Measurements from ENCODE around the gene TRAF2.

The TRAF2 gene

DNA sequence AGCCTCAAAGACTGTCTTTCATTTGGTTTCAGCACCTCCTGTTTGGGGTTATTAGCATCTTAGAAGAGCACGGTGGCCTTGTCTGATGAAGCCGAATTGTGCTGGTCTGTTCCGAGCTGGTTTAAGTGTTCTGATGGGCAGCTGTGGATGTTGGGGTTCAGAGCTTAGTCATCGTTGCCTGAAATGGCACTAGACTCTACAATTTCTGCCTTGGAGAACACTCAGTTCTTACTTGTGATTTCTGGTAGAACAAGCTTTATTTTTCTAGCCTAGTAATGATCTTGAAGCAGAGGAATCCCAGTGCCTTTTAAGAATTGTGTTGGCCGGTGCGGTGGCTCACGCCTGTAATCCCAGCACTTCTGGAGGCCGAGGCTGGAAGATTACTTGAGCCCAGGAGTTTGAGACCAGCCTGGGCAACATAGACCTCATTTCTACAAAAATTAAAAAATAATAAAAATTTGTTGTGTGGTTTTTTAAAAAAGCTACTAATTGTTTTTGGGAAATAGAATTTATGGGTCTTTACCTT lies 50.4 kb downstream of the TRAF2 start:
- no peak overlapping the region for H2AFZ ChIP-seq (ENCODE audit: low read depth, low read length)
- peaks cover 5% of the 10 kb centered on the region; the same call in 1 of the 2 replicates for H3K4me1 ChIP-seq (ENCODE audit: low read length)
- no peak overlapping the region for H3K4me3 ChIP-seq (ENCODE audit: low read length)
- H3K27ac ChIP-seq (ENCODE audit: low read length): no peak overlapping the region
- H3K9ac ChIP-seq (ENCODE audit: low read length): no peak overlapping the region
- H3K4me2 ChIP-seq (ENCODE audit: low read length): no peak overlapping the region
- no peaks in the 10 kb centered on the region for H3K9me3 ChIP-seq (ENCODE audit: insufficient read depth, low read length)
- H3K27me3 ChIP-seq (ENCODE audit: low read depth, low read length): no peaks in the 10 kb centered on the region
- H4K20me1 ChIP-seq (ENCODE audit: insufficient read depth, low read length): no peaks in the 10 kb centered on the region
- peaks cover 28% of the 10 kb centered on the region for H3K36me3 ChIP-seq (replicated peaks; ENCODE audit: low read depth, low read length)
- TF ChIP-seq, protein P1, sequence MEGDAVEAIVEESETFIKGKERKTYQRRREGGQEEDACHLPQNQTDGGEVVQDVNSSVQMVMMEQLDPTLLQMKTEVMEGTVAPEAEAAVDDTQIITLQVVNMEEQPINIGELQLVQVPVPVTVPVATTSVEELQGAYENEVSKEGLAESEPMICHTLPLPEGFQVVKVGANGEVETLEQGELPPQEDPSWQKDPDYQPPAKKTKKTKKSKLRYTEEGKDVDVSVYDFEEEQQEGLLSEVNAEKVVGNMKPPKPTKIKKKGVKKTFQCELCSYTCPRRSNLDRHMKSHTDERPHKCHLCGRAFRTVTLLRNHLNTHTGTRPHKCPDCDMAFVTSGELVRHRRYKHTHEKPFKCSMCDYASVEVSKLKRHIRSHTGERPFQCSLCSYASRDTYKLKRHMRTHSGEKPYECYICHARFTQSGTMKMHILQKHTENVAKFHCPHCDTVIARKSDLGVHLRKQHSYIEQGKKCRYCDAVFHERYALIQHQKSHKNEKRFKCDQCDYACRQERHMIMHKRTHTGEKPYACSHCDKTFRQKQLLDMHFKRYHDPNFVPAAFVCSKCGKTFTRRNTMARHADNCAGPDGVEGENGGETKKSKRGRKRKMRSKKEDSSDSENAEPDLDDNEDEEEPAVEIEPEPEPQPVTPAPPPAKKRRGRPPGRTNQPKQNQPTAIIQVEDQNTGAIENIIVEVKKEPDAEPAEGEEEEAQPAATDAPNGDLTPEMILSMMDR (IDR thresholded peaks at IDR 0.05; ENCODE audit: low read depth, low read length): no peak
- no peak for TF ChIP-seq EZH2phosphoT487 (IDR thresholded peaks at IDR 0.05; ENCODE audit: low read depth)
- H3K79me2 ChIP-seq (ENCODE audit: low read length): no peaks in the 10 kb centered on the region

DNA sequence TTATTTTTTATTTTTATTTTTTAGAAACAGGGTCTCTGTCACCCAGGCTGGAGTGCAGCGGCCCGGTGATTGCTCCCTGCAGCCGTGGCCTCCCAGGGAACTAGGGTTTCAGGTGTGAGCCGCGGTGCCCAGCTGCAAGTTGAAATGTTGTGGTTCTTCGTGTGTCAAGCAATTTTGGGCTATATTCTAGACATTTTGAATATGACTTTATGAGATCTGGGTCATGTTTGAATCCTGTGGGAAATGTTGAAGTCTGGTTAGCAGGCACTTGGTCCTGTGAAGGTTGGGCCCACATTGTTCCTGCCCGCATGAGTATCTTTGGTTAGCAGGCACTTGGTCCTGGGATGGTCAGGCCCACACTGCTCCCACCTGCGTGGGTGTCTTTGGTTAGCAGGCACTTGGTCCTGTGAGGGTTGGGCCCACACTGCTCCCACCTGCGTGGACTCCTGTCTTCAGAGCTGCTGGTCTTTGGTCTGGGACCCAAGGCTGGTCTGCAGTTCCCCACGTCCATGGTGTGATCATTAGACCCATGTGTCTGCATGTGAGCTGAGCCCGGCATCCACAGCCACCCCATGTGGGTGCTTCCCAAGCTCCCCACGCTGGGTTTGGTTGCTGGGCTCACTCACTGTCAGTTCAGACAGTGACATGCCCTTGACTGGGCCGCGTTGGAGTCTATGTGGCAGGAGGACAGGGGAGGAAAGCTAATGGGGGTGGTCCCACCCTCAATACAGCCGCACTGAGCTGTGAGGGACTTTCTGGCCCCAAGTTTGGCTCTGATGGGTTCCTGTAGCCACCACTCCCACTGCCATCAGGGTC lies 51.1 kb downstream of the TRAF2 start:
- Histone ChIP-seq H3K27ac (ENCODE audit: low read length) (no peak overlapping the region), H2AFZ (ENCODE audit: low read depth, low read length) (no peak overlapping the region), H3K4me3 (ENCODE audit: low read length) (no peak overlapping the region), H4K20me1 (ENCODE audit: insufficient read depth, low read length) (no peaks in the 10 kb centered on the region), H3K27me3 (ENCODE audit: low read depth, low read length) (no peaks in the 10 kb centered on the region), H3K36me3 (replicated peaks; ENCODE audit: low read depth, low read length) (peaks cover 35% of the 10 kb centered on the region), H3K79me2 (ENCODE audit: low read length) (no peaks in the 10 kb centered on the region), H3K9me3 (ENCODE audit: insufficient read depth, low read length) (no peaks in the 10 kb centered on the region), H3K4me2 (ENCODE audit: low read length) (no peak overlapping the region), H3K9ac (ENCODE audit: low read length) (no peak overlapping the region), H3K4me1 (ENCODE audit: low read length) (no peaks in the 10 kb centered on the region)
- TF ChIP-seq, protein P1 (IDR thresholded peaks at IDR 0.05; ENCODE audit: low read depth, low read length): no peak
- TF ChIP-seq EZH2phosphoT487 (IDR thresholded peaks at IDR 0.05; ENCODE audit: low read depth): no peak

DNA sequence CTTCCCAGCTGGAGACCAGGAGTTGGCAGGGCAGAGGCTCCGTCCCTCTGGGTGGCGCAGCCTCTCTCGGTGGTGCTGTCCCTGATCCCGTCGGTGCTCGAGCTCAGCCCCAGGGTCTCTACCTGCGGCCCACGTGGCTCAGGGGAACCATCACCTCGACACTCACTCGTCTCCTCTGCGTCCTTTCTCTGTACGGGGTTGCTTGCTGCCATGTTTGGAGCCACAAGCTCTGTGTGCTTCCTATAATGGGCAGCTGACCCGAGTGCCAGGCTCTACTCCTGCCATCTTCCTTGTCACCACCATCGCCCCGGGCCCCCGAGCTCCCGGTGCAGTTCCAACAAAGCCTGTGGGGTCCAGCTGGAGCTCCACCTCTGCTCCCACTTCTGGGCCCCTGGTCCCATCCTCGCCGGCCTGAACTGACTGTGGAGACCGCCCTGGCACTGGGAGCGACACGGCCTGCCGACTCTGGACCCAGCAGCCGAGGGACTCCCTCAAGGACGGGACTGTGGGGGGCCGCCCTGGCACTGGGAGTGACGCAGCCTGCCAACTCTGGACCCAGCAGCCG lies 53.2 kb downstream of the TRAF2 start:
- Histone ChIP-seq H4K20me1 (ENCODE audit: insufficient read depth, low read length) (no peaks in the 10 kb centered on the region), H3K4me2 (ENCODE audit: low read length) (no peak overlapping the region), H2AFZ (ENCODE audit: low read depth, low read length) (no peak overlapping the region), H3K9ac (ENCODE audit: low read length) (no peak overlapping the region), H3K79me2 (ENCODE audit: low read length) (peaks cover 18% of the 10 kb centered on the region), H3K4me1 (ENCODE audit: low read length) (peaks cover 7% of the 10 kb centered on the region), H3K4me3 (ENCODE audit: low read length) (no peak overlapping the region), H3K36me3 (replicated peaks; ENCODE audit: low read depth, low read length) (peaks cover 34% of the 10 kb centered on the region), H3K27me3 (ENCODE audit: low read depth, low read length) (no peaks in the 10 kb centered on the region), H3K9me3 (ENCODE audit: insufficient read depth, low read length) (no peaks in the 10 kb centered on the region), H3K27ac (ENCODE audit: low read length) (no peak overlapping the region)
- no peak for TF ChIP-seq EZH2phosphoT487 (IDR thresholded peaks at IDR 0.05; ENCODE audit: low read depth)
- TF ChIP-seq, protein P1 (IDR thresholded peaks at IDR 0.05; ENCODE audit: low read depth, low read length): no peak

DNA sequence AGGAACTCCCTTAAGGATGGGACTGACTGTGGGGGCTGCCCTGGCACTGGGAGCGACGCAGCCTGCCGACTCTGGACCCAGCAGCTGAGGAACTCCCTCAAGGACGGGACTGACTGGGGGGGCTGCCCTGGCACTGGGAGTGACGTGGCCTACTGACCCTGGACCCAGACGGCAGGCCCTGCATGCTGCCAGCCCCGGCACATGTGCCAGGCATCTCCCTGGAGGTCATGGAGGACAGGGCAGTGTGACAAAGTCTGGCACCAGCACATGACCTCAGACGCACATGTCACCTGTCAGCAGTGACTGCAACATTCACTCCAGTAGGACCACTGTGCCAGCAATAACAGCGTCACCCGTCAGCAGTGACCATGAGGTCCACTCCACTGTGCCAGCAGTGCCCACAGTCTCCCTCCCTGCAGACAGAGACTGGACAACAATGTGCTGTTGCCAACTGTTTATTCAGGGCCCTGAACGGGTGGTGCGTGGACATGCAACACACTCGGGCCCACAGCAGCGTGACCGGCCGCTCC lies 53.7 kb downstream of the TRAF2 start:
- no peak overlapping the region for H3K9ac ChIP-seq (ENCODE audit: low read length)
- H2AFZ ChIP-seq (ENCODE audit: low read depth, low read length): no peak overlapping the region
- H3K79me2 ChIP-seq (ENCODE audit: low read length): peaks cover 18% of the 10 kb centered on the region
- H3K4me3 ChIP-seq (ENCODE audit: low read length): no peak overlapping the region
- H3K4me1 ChIP-seq (ENCODE audit: low read length): peaks cover 10% of the 10 kb centered on the region
- no peaks in the 10 kb centered on the region for H4K20me1 ChIP-seq (ENCODE audit: insufficient read depth, low read length)
- no peak overlapping the region for H3K4me2 ChIP-seq (ENCODE audit: low read length)
- H3K9me3 ChIP-seq (ENCODE audit: insufficient read depth, low read length): no peaks in the 10 kb centered on the region
- TF ChIP-seq EZH2phosphoT487 (IDR thresholded peaks at IDR 0.05; ENCODE audit: low read depth): no peak
- TF ChIP-seq, protein P1 (IDR thresholded peaks at IDR 0.05; ENCODE audit: low read depth, low read length): no peak
- H3K36me3 ChIP-seq (replicated peaks; ENCODE audit: low read depth, low read length): peaks cover 34% of the 10 kb centered on the region
- H3K27ac ChIP-seq (ENCODE audit: low read length): no peak overlapping the region
- H3K27me3 ChIP-seq (ENCODE audit: low read depth, low read length): no peaks in the 10 kb centered on the region
